Thoracic aorta (tissue), 2 donors: Measurements from ENCODE around the gene NDNF. TPM values are rescaled to one million over a fixed set of nuclear protein-coding genes. Genes with fewer than 3 reads are reported as not detected.

Source experiments
- ATAC-seq: fragments of 150-250 bp; one replicate; pipeline ENCODE4 v1.8.0; 2017; ENCODE audit warnings: low read depth; ENCODE audit not compliant: insufficient number of reproducible peaks, low FRiP score
- DNase-seq: peaks from one replicate; pipeline ENCODE4 v3.0.0-alpha.2; 2020; ENCODE audit warnings: low spot score
- H3K27ac ChIP-seq, 2 donors: fragments of 200-600 bp; sonication (generic); 1 replicate in 1 of 2; 2 replicates in 1 of 2; pipeline ENCODE4 v1.5.1; 2016; ENCODE audit warnings: mild to moderate bottlenecking in 2 of 2, moderate library complexity in 2 of 2
- H3K27me3 ChIP-seq: fragments of 200-600 bp; sonication (generic); replicated peaks from 2 replicates; pipeline ENCODE4 v1.6.0; 2016; ENCODE audit warnings: mild to moderate bottlenecking; ENCODE audit not compliant: insufficient read depth
- H3K36me3 ChIP-seq: fragments of 200-600 bp; sonication (generic); one replicate; pipeline ENCODE4 v1.5.1; 2016
- H3K4me1 ChIP-seq, 2 donors: fragments of 200-600 bp; sonication (generic); 1 replicate in 1 of 2; 2 replicates in 1 of 2; pipeline versions ENCODE4 v1.5.1 to v1.6.0; 2016; ENCODE audit warnings: low read depth in 2 of 2, mild to moderate bottlenecking in 1 of 2; ENCODE audit not compliant: control insufficient read depth in 1 of 2
- H3K4me3 ChIP-seq: fragments of 200-600 bp; sonication (generic); 2 replicates; pipeline ENCODE4 v1.5.1; 2016; ENCODE audit warnings: mild to moderate bottlenecking
- H3K9me3 ChIP-seq: fragments of 200-600 bp; sonication (generic); 2 replicates; pipeline ENCODE4 v1.5.1; 2016
- total RNA-seq, 2 donors: library from RNA; depleted of rRNA; stranded (reverse); fragments of >200 nt; gene quantifications; one replicate each; pipeline versions ENCODE4 v1.1.0 to v1.2.3, GENCODE V29; 2016
- TF ChIP-seq, protein P1 (sequence below): fragments of 200-600 bp; sonication (generic); IDR thresholded peaks from one replicate; pipeline ENCODE4 v1.5.1; 2019; ENCODE audit warnings: antibody characterized with exemption

The NDNF gene
- total RNA-seq, 2 donors from 2014 or later, result 1.5 to 16.0 TPM

DNA sequence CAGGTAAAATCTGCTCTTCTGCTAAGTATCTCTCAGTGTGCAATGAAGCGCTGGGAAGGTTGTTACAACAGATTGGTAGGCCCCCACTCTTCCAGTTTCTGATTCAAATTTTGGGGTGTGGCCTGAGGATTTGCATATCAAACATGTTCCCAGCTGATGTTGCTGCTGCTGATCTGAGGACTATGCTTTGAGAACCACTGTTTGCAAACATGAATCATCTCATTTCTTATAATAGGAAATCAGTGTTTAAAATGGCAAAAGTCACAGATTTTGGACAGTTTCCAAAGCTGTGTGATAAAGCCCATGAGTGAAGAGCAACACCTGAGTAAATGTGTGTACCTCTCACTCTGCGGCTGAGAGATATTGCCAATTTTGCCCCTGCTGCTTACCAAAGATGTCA is 36.2 kb upstream of the NDNF start:
- Histone ChIP-seq H3K27me3 (no peaks in the 10 kb centered on the region), H3K36me3 (no peaks in the 10 kb centered on the region), H3K9me3 (no peaks in the 10 kb centered on the region), H3K4me3 (no peak overlapping the region), H3K27ac (no peak overlapping the region), H3K4me1 (no peaks in the 10 kb centered on the region)
- ATAC-seq (no peak), DNase-seq (no peak)
- TF ChIP-seq, protein P1, sequence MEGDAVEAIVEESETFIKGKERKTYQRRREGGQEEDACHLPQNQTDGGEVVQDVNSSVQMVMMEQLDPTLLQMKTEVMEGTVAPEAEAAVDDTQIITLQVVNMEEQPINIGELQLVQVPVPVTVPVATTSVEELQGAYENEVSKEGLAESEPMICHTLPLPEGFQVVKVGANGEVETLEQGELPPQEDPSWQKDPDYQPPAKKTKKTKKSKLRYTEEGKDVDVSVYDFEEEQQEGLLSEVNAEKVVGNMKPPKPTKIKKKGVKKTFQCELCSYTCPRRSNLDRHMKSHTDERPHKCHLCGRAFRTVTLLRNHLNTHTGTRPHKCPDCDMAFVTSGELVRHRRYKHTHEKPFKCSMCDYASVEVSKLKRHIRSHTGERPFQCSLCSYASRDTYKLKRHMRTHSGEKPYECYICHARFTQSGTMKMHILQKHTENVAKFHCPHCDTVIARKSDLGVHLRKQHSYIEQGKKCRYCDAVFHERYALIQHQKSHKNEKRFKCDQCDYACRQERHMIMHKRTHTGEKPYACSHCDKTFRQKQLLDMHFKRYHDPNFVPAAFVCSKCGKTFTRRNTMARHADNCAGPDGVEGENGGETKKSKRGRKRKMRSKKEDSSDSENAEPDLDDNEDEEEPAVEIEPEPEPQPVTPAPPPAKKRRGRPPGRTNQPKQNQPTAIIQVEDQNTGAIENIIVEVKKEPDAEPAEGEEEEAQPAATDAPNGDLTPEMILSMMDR, result no peak

DNA sequence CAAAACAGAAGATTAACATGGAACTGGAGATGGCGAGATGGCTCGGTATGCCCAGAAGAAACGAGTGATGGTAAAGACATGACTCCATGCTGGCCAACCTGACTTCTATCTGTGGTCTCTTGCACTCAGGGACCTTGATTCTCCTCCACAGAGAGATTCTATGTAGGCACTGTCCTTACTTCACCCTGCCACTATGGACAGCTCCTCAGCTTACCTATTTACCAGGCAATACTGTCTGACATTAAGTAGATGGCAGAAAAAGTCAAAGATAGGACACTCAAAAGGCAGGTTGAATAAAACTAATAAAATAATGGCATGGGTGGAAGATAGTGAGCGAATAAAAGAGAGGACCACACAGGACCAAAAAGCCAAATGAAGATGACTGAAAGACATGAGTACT is 35.2 kb upstream of the NDNF start:
- Histone ChIP-seq H3K27me3 (no peaks in the 10 kb centered on the region), H3K4me3 (no peak overlapping the region), H3K36me3 (no peaks in the 10 kb centered on the region), H3K9me3 (no peaks in the 10 kb centered on the region), H3K27ac (no peak overlapping the region), H3K4me1 (no peaks in the 10 kb centered on the region)
- TF ChIP-seq, protein P1, result no peak
- DNase-seq (no peak), ATAC-seq (no peak)

DNA sequence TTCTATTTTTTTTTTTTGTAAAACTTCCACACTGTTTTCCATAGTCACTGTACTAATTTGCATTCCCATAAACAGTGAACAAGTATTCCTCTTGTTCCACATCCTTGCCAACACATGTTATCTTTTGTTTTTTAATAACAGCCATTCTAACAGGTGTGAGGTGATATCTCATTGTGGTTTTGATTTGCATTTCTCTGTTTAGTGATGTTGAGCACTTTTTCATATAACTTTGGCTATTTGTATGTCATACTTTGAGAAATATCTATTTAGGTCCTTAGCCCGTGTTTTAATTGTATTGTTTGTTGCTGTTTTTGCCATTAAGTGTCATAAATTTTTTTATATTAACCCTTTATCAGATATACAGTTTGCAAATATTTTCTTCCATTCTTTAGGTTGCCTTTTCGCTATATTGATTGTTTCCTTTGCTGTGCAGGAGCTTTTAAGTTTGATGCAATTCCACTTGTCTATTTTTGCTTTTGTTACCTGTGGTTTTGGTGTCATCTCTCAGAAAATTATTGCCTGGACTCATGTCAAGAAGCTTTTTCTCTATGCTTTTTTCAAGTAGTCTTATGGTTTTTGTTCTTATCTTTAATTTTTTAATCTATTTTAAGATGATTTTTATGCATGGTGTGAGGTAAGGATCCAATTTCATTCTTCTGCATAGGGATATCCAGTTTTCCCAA is 27.9 kb upstream of the NDNF start:
- Histone ChIP-seq H3K27ac (no peak overlapping the region), H3K9me3 (no peaks in the 10 kb centered on the region), H3K4me3 (no peak overlapping the region), H3K27me3 (no peaks in the 10 kb centered on the region), H3K36me3 (no peaks in the 10 kb centered on the region), H3K4me1 (no peaks in the 10 kb centered on the region)
- TF ChIP-seq, protein P1, result no peak
- ATAC-seq (no peak), DNase-seq (no peak)

DNA sequence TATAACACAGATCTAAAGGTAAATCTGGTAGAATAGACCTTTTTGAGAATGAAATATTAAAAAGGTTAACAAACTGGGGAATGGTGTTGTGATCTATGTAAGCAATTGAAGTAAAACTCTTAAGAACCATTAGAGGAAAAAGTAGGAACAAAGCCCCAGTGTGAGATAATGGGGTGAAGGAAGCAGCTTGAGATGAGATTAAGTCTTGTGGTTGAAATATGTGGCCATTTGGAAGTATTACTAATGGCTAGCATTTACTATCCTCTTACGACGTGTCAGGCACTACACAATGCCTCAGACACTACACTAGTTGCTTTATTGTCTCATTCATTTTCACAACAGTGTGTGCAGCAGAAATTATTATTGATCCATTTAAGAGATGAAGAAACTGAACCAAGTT is 25.9 kb upstream of the NDNF start:
- TF ChIP-seq, protein P1, result no peak
- Histone ChIP-seq H3K4me1 (no peaks in the 10 kb centered on the region), H3K36me3 (no peaks in the 10 kb centered on the region), H3K27ac (no peak overlapping the region), H3K27me3 (no peaks in the 10 kb centered on the region), H3K4me3 (no peak overlapping the region), H3K9me3 (no peaks in the 10 kb centered on the region)
- no peak for DNase-seq
- ATAC-seq, result no peak

DNA sequence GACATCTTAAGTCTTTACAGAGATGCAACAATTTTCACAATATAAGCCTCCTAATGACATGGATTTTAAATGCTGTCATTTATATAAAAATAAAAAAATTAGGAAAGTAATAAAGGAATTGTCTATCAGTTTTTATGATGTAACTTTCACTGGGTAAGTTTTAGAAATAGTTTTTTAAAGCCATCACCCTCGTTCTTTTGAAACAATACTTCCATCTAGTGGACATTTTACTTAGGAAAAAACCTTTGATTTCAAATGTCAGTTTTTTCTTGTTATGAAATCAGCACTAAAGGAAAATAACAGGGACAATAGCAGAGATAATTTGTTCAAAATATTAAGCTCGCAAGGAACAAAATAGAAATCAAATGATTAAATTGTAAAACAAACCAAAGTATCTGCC is 24.3 kb upstream of the NDNF start:
- ATAC-seq (no peak), DNase-seq (no peak)
- Histone ChIP-seq H3K36me3 (no peaks in the 10 kb centered on the region), H3K27me3 (no peaks in the 10 kb centered on the region), H3K4me1 (no peaks in the 10 kb centered on the region), H3K4me3 (no peak overlapping the region), H3K27ac (no peak overlapping the region), H3K9me3 (no peaks in the 10 kb centered on the region)
- TF ChIP-seq, protein P1, result peak; percentile 51
